Gastrocnemius medialis (tissue), 4 donors: Measurements from ENCODE around the gene TTYH2.

Source experiments
- CTCF ChIP-seq, 5 experiments: fragments of 450-650 bp in 3 of 5; fragments of 200-600 bp in 2 of 5; sonication (generic) in 2 of 5; IDR thresholded peaks in 4 of 5; conservative IDR thresholded peaks in 1 of 5; 1 replicate in 4 of 5; 2 replicates in 1 of 5; pipeline ENCODE4 v1.5.1; 2016 to 2019; ENCODE audit warnings: antibody characterized with exemption in 5 of 5, mild to moderate bottlenecking in 3 of 5, moderate library complexity in 3 of 5
- POLR2A ChIP-seq, 2 donors: fragments of 450-650 bp; IDR thresholded peaks; one replicate each; pipeline ENCODE4 v1.6.1; 2017; ENCODE audit warnings: antibody characterized with exemption in 2 of 2, mild to moderate bottlenecking in 2 of 2, moderate library complexity in 2 of 2

GRCh38 chr17:74257311-74257710, 43.9 kb downstream of the TTYH2 start:
- TF ChIP-seq CTCF (IDR thresholded peaks at IDR 0.05 in 4 of 5, conservative IDR thresholded peaks at IDR 0.05 in 1 of 5) (no peak), POLR2A (IDR thresholded peaks at IDR 0.05) (no peak)
